Stimulated activated CD8-positive, alpha-beta memory T cell treated with anti-CD3 and anti-CD28 coated beads, Interleukin-12 subunit alpha, Interleukin-12 subunit beta, amount 100 ng/mL, for 4 hours (primary cell): ENCODE data around the gene PLA2G3.
"Not testable (repeated sequence)": the region's sequence is repeated elsewhere in the genome, so short reads cannot be mapped to it uniquely, and the experiment has no call there.

Source experiments
- DNase-seq: peaks from one replicate; pipeline ENCODE4 v3.0.0-alpha.2; 2020; ENCODE audit warnings: low read depth

PLA2G3 gene

GRCh38 chr22:31099841-31100761, 40.2 kb downstream of the PLA2G3 start:
- DNase-seq: no peak

GRCh38 chr22:31099386-31099785, 40.9 kb downstream of the PLA2G3 start:
- DNase-seq: no peak

- no peak for DNase-seq
Measured at GRCh38 chr22:31098632-31099110, 41.6 kb downstream of the PLA2G3 start.

GRCh38 chr22:31097941-31098631, 42.2 kb downstream of the PLA2G3 start:
- no peak for DNase-seq

- DNase-seq: not testable (repeated sequence)
Measured at GRCh38 chr22:31097539-31097938, 42.8 kb downstream of the PLA2G3 start.

- no peak for DNase-seq
Measured at GRCh38 chr22:31096657-31097279, 43.5 kb downstream of the PLA2G3 start.

- no peak for DNase-seq
Measured at GRCh38 chr22:31095637-31096249, 44.6 kb downstream of the PLA2G3 start.

- DNase-seq: no peak
Measured at GRCh38 chr22:31094741-31095140, 45.6 kb downstream of the PLA2G3 start.

GRCh38 chr22:31094021-31094551, 46.2 kb downstream of the PLA2G3 start:
- no peak for DNase-seq

GRCh38 chr22:31093086-31093850, 47.0 kb downstream of the PLA2G3 start:
- DNase-seq: no peak

- DNase-seq: no peak
Measured at GRCh38 chr22:31092161-31092560, 48.1 kb downstream of the PLA2G3 start.

- DNase-seq: no peak
Measured at GRCh38 chr22:31091106-31091975, 49.0 kb downstream of the PLA2G3 start.

- no peak for DNase-seq
Measured at GRCh38 chr22:31090217-31091085, 49.9 kb downstream of the PLA2G3 start.

GRCh38 chr22:31089160-31090100, 50.9 kb downstream of the PLA2G3 start:
- DNase-seq: no peak

- no peak for DNase-seq
Measured at GRCh38 chr22:31088233-31088986, 51.9 kb downstream of the PLA2G3 start.

GRCh38 chr22:31087744-31088215, 52.5 kb downstream of the PLA2G3 start:
- no peak for DNase-seq

- DNase-seq: no peak
Measured at GRCh38 chr22:31086703-31087330, 53.5 kb downstream of the PLA2G3 start.
